ENCODE measurements around the gene FASLG. TPM values are rescaled to one million over a fixed set of nuclear protein-coding genes. Genes with fewer than 3 reads are reported as not detected.

FASLG gene
- total RNA-seq, 1 donor from 2014 or later = 1.3 TPM

DNA sequence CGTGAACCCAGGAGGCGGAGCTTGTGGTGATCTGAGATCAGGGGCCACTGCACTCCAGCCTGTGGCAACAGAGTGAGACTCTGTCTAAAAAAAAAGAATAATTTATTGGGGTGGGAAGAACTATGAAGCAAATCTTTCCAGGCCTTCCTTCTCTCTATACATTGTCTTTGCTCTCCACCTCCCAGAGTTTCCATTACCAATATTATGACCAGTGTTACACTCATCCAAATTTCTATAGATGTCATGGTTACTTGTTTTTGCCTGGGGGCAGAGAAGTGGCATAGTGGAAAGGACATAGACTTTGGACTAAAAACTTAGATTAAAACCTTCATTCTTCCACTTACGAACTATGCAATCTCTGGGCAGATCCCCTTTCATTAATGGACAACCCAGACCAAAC, 10.1 kb downstream of the FASLG start:
- H3K27ac ChIP-seq = no peak overlapping the region
- ATAC-seq (no peak), DNase-seq (no peak)
- no peak overlapping the region for H3K4me3 ChIP-seq
- TF ChIP-seq CTCF (IDR thresholded peaks at IDR 0.05) = no peak
- intact Hi-C loops (cut with DNase I) = no loop called here
- H3K4me1 ChIP-seq = no peaks in the 10 kb centered on the region
- H3K9me3 ChIP-seq = no peaks in the 10 kb centered on the region
- H3K27me3 ChIP-seq = no peaks in the 10 kb centered on the region
- H3K36me3 ChIP-seq = no peaks in the 10 kb centered on the region

GRCh38 chr1:172670316-172670715, 11.4 kb downstream of the FASLG start:
- no peaks in the 10 kb centered on the region for H3K4me1 ChIP-seq
- H3K27me3 ChIP-seq = no peaks in the 10 kb centered on the region
- no peak overlapping the region for H3K4me3 ChIP-seq
- no peak for TF ChIP-seq CTCF (IDR thresholded peaks at IDR 0.05)
- no peaks in the 10 kb centered on the region for H3K36me3 ChIP-seq
- ATAC-seq = no peak
- no peak overlapping the region for H3K27ac ChIP-seq
- intact Hi-C loops (cut with DNase I) = no loop called here
- no peak for DNase-seq
- H3K9me3 ChIP-seq = no peaks in the 10 kb centered on the region

- H3K27me3 ChIP-seq = no peaks in the 10 kb centered on the region
- DNase-seq (no peak), ATAC-seq (no peak)
- intact Hi-C loops (cut with DNase I) = no loop called here
- no peaks in the 10 kb centered on the region for H3K36me3 ChIP-seq
- TF ChIP-seq CTCF (IDR thresholded peaks at IDR 0.05) = no peak
- H3K27ac ChIP-seq = no peak overlapping the region
- H3K9me3 ChIP-seq = no peaks in the 10 kb centered on the region
- no peaks in the 10 kb centered on the region for H3K4me1 ChIP-seq
- no peak overlapping the region for H3K4me3 ChIP-seq
Observed at GRCh38 chr1:172670791-172671190, 11.9 kb downstream of the FASLG start.

GRCh38 chr1:172671591-172671990, 12.7 kb downstream of the FASLG start:
- H3K4me1 ChIP-seq = no peaks in the 10 kb centered on the region
- TF ChIP-seq CTCF (IDR thresholded peaks at IDR 0.05) = no peak
- intact Hi-C loops (cut with DNase I) = no loop called here
- no peaks in the 10 kb centered on the region for H3K27me3 ChIP-seq
- H3K27ac ChIP-seq = no peak overlapping the region
- no peak for ATAC-seq
- no peaks in the 10 kb centered on the region for H3K9me3 ChIP-seq
- no peak for DNase-seq
- no peaks in the 10 kb centered on the region for H3K36me3 ChIP-seq
- H3K4me3 ChIP-seq = no peak overlapping the region

DNA sequence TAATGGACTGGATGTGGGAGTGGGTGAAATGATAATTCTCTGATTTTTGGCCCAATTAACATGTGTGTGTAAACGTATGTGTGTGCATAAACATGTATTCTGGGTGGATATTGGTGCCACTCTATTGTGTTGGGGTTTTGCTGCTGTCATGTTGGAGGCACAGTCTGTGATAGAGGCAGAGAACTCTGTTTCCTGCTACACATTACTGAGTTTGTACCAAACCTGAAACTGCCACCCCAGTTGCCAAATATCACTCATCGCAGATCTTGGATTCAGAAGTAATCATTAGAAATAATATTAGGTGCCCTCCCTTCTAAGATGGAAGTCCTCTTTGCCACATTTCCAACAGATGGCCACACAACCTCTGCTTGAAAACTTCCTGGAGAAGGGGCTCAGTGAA, 13.8 kb downstream of the FASLG start:
- ATAC-seq = no peak
- DNase-seq = no peak
- Histone ChIP-seq H3K9me3 (no peaks in the 10 kb centered on the region), H3K27ac (no peak overlapping the region), H3K36me3 (no peaks in the 10 kb centered on the region), H3K4me3 (no peak overlapping the region), H3K27me3 (no peaks in the 10 kb centered on the region), H3K4me1 (no peaks in the 10 kb centered on the region)
- no peak for TF ChIP-seq CTCF (IDR thresholded peaks at IDR 0.05)
- intact Hi-C loops (cut with DNase I) = no loop called here

- no peaks in the 10 kb centered on the region for H3K9me3 ChIP-seq
- no peaks in the 10 kb centered on the region for H3K4me1 ChIP-seq
- no peaks in the 10 kb centered on the region for H3K36me3 ChIP-seq
- TF ChIP-seq CTCF (IDR thresholded peaks at IDR 0.05) = no peak
- no peak for ATAC-seq
- no peak for DNase-seq
- H3K27ac ChIP-seq = no peak overlapping the region
- H3K27me3 ChIP-seq = no peaks in the 10 kb centered on the region
- intact Hi-C loops (cut with DNase I) = no loop called here
- no peak overlapping the region for H3K4me3 ChIP-seq
Observed at GRCh38 chr1:172673761-172674160, 14.9 kb downstream of the FASLG start.

Measured in upper lobe of right lung (tissue), 1 donor.